PC-3 (cell line): Measurements from ENCODE around the gene TXLNA. TPM values are rescaled to one million over a fixed set of nuclear protein-coding genes. Genes with fewer than 3 reads are reported as not detected.

Experiments
- ATAC-seq: fragments of 200-7000 bp; cut with Tn5 transposase; 2 replicates; pipeline ENCODE4 v1.9.1; 2020; ENCODE audit warnings: mild to moderate bottlenecking, moderate library complexity
- BruUV-seq: library from RNA; stranded (reverse); fragments of 400-500 nt; replicated peaks from 2 replicates; lab custom pipeline; 2021; lab: Mats Ljungman, UMichigan
- CTCF ChIA-PET: fragments of 300-600 bp; sonication (Branson Sonifier 250); formaldehyde crosslinking; loops from one replicate; lab custom pipeline; 2022; ENCODE audit warnings: antibody characterized with exemption; lab: Charles Lee
- POLR2A ChIA-PET: fragments of 300-600 bp; sonication (Branson Sonifier 250); formaldehyde crosslinking; loops from one replicate; lab custom pipeline; 2022; ENCODE audit warnings: antibody characterized with exemption; ENCODE audit not compliant: unreplicated experiment; lab: Charles Lee
- DNase-seq: peaks from one replicate; pipeline ENCODE4 v3.0.0-alpha.2; 2015
- H2AFZ ChIP-seq: fragments of 300-600 bp; sonication (generic); 2 replicates; pipeline ENCODE4 v1.6.0; 2016; ENCODE audit warnings: antibody characterized with exemption, low read length
- H3F3A ChIP-seq: fragments of 300-600 bp; sonication (generic); one replicate; pipeline ENCODE4 v1.6.0; 2017; ENCODE audit warnings: antibody characterized with exemption, low read length, control low read depth, mild to moderate bottlenecking; ENCODE audit not compliant: unreplicated experiment
- H3K27ac ChIP-seq: fragments of 300-600 bp; sonication (generic); 2 replicates; pipeline ENCODE4 v1.5.1; 2016; ENCODE audit warnings: mild to moderate bottlenecking, low read length
- H3K27me3 ChIP-seq: fragments of 300-600 bp; sonication (generic); 2 replicates; pipeline ENCODE4 v1.6.1; 2016; ENCODE audit warnings: low read length, mixed read lengths
- H3K36me3 ChIP-seq: fragments of 300-600 bp; sonication (generic); 2 replicates; pipeline ENCODE4 v1.6.1; 2016; ENCODE audit warnings: low read depth, mixed run types, low read length, mixed read lengths
- H3K4me1 ChIP-seq: fragments of 300-600 bp; sonication (generic); 2 replicates; pipeline ENCODE4 v1.5.1; 2016; ENCODE audit warnings: low read length; ENCODE audit not compliant: insufficient read depth
- H3K4me2 ChIP-seq: fragments of 300-600 bp; sonication (generic); 2 replicates; pipeline ENCODE4 v1.6.0; 2016; ENCODE audit warnings: low read length
- H3K4me3 ChIP-seq: fragments of 300-600 bp; sonication (generic); 2 replicates; pipeline ENCODE4 v1.5.1; 2016; ENCODE audit warnings: mild to moderate bottlenecking, low read length, mixed read lengths
- H3K79me2 ChIP-seq: fragments of 300-600 bp; sonication (generic); 2 replicates; pipeline ENCODE4 v1.6.1; 2017; ENCODE audit warnings: low read length, mixed read lengths
- H3K9ac ChIP-seq: fragments of 300-600 bp; sonication (generic); 2 replicates; pipeline ENCODE4 v1.6.0; 2016; ENCODE audit warnings: mild to moderate bottlenecking, low read length
- H3K9me2 ChIP-seq: fragments of 300-600 bp; sonication (generic); replicated peaks from 2 replicates; pipeline ENCODE4 v1.6.1; 2016; ENCODE audit warnings: mixed run types, low read length, mixed read lengths
- H3K9me3 ChIP-seq: fragments of 300-600 bp; sonication (generic); 2 replicates; pipeline ENCODE4 v1.6.1; 2016; ENCODE audit warnings: low read length, mixed read lengths
- H4K20me1 ChIP-seq: fragments of 300-600 bp; sonication (generic); 2 replicates; pipeline ENCODE4 v1.6.1; 2016; ENCODE audit warnings: low read length, mixed read lengths
- CTCF ChIP-seq: fragments of 300-600 bp; sonication (generic); conservative IDR thresholded peaks from 2 replicates; pipeline ENCODE4 v1.5.1; 2017; ENCODE audit warnings: antibody characterized with exemption, low read depth, mild to moderate bottlenecking, low read length
- EZH2 ChIP-seq: fragments of 300-600 bp; sonication (generic); IDR thresholded peaks from one replicate; pipeline ENCODE4 v1.6.1; 2017; ENCODE audit warnings: antibody characterized with exemption, mild to moderate bottlenecking, low read length; ENCODE audit not compliant: unreplicated experiment
- EZH2phosphoT487 ChIP-seq: fragments of 300-600 bp; sonication (generic); IDR thresholded peaks from 2 replicates; pipeline ENCODE4 v1.6.1; 2018; ENCODE audit warnings: mild to moderate bottlenecking, antibody characterized with exemption, low read length, borderline replicate concordance
- intact Hi-C: fragments of 100-400 bp; cut with micrococcal nuclease; formaldehyde crosslinking; loops from 2 replicates; pipeline ENCODE4 v1.9.0; 2023
- total RNA-seq: library from RNA; depleted of rRNA; stranded (reverse); fragments of >200 nt; gene quantifications from 2 replicates; pipeline ENCODE4 v1.2.3, GENCODE V29; 2014

The TXLNA gene
- total RNA-seq, 1 experiment from 2014 or later: 64.2 TPM

DNA sequence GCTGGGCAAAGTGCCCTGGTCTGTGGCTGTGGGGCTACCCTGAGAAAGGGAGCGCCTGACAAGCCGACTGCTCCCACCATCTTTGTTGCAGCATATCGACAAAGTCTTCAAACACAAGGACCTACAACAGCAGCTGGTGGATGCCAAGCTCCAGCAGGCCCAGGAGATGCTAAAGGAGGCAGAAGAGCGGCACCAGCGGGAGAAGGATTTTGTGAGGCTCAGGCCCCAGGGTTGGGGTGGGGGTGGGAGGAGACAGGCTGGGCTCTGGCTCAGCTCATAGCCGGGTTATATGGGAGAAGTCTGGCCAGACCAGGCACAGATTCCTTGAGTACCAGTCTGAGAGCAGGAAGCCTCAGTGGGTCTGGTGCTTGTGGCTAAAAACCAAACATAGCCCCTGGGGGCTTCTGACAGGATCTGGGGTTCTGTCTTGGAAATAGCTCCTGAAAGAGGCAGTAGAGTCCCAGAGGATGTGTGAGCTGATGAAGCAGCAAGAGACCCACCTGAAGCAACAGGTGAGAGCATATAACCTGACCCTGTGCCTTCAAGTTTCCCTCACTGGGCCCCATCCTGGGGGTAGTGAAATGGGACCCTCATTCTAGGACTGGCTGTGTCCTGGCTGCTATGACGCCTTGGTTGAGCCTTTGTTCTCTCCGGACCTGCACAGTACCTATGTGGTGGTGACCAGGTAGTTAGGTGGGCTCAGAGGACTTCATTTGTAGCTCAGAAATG lies 12.9 kb downstream of the TXLNA start:
- no peak for TF ChIP-seq EZH2
- TF ChIP-seq CTCF: no peak
- no peak for TF ChIP-seq EZH2phosphoT487

DNA sequence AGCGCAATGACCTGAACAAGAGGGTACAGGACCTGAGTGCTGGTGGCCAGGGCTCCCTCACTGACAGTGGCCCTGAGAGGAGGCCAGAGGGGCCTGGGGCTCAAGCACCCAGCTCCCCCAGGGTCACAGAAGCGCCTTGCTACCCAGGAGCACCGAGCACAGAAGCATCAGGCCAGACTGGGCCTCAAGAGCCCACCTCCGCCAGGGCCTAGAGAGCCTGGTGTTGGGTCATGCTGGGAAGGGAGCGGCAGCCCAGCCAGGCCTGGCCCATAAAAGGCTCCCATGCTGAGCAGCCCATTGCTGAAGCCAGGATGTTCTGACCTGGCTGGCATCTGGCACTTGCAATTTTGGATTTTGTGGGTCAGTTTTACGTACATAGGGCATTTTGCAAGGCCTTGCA lies 15.5 kb downstream of the TXLNA start:
- H2AFZ ChIP-seq: no peak overlapping the region
- no peak for ATAC-seq
- TF ChIP-seq CTCF: no peak
- TF ChIP-seq EZH2: no peak
- TF ChIP-seq EZH2phosphoT487: no peak
- no peak overlapping the region for H3K27ac ChIP-seq
- intact Hi-C loops: no loop called here
- H3K9ac ChIP-seq: no peak overlapping the region
- H3K36me3 ChIP-seq: peaks cover 65% of the 10 kb centered on the region
- H3K79me2 ChIP-seq: no peaks in the 10 kb centered on the region
- H3K27me3 ChIP-seq: no peaks in the 10 kb centered on the region
- no TSS peak for BruUV-seq
- no peak overlapping the region for H3K4me2 ChIP-seq
- H3K9me2 ChIP-seq: no peaks in the 10 kb centered on the region
- no peaks in the 10 kb centered on the region for H3K9me3 ChIP-seq
- ChIA-PET POLR2A (no interaction called here), CTCF (no interaction called here)
- H3K4me3 ChIP-seq: no peak overlapping the region
- H3K4me1 ChIP-seq: peaks cover 3% of the 10 kb centered on the region
- H4K20me1 ChIP-seq: no peaks in the 10 kb centered on the region
- no peak for DNase-seq
- no peaks in the 10 kb centered on the region for H3F3A ChIP-seq

More for the DNA sequence above, 12.9 kb downstream of the TXLNA start:
- POLR2A ChIA-PET: no interaction called here
- no peak overlapping the region for H3K4me2 ChIP-seq
- H3K9me2 ChIP-seq: no peaks in the 10 kb centered on the region
- H3K4me1 ChIP-seq: no peaks in the 10 kb centered on the region
- H3K79me2 ChIP-seq: 0 out of 2 replicates have a peak, but pooled peaks cover 4% of the 10 kb centered on the region
- no TSS peak for BruUV-seq
- H2AFZ ChIP-seq: no peak overlapping the region
- H3K9me3 ChIP-seq: no peaks in the 10 kb centered on the region
- no peak overlapping the region for H3K27ac ChIP-seq
- no peaks in the 10 kb centered on the region for H4K20me1 ChIP-seq
- no peak for ATAC-seq
- no peaks in the 10 kb centered on the region for H3F3A ChIP-seq
- H3K9ac ChIP-seq: no peak overlapping the region
- peaks cover 86% of the 10 kb centered on the region for H3K36me3 ChIP-seq
- no peak overlapping the region for H3K4me3 ChIP-seq
- intact Hi-C loops: no loop called here
- CTCF ChIA-PET: no interaction called here
- DNase-seq: no peak
- no peaks in the 10 kb centered on the region for H3K27me3 ChIP-seq

GRCh38 chr1:32195531-32195930 lies 16.1 kb downstream of the TXLNA start:
- Histone ChIP-seq H3K4me1 (peaks cover 9% of the 10 kb centered on the region), H3K4me3 (no peak overlapping the region), H4K20me1 (no peaks in the 10 kb centered on the region), H3K9me3 (no peaks in the 10 kb centered on the region), H3K9ac (no peak overlapping the region), H3K27me3 (no peaks in the 10 kb centered on the region), H3K9me2 (no peaks in the 10 kb centered on the region), H3K27ac (no peak overlapping the region), H2AFZ (no peak overlapping the region), H3K79me2 (no peaks in the 10 kb centered on the region), H3F3A (no peaks in the 10 kb centered on the region), H3K4me2 (no peak overlapping the region), H3K36me3 (peaks cover 59% of the 10 kb centered on the region)
- ATAC-seq: no peak
- intact Hi-C loops: no loop called here
- CTCF ChIA-PET: no interaction called here
- no TSS peak for BruUV-seq
- POLR2A ChIA-PET: no interaction called here
- no peak for DNase-seq
- no peak for TF ChIP-seq EZH2phosphoT487
- no peak for TF ChIP-seq CTCF
- no peak for TF ChIP-seq EZH2
